H9 (cell line): ENCODE data around the gene ATP2B2. TPM values are rescaled to one million over a fixed set of nuclear protein-coding genes. Genes with fewer than 3 reads are reported as not detected.

Source experiments
- DNase-seq: peaks from one replicate; pipeline ENCODE4 v3.0.0-alpha.2; 2017
- H2AFZ ChIP-seq: one replicate; pipeline ENCODE4 v1.6.1; 2013; ENCODE audit warnings: mild to moderate bottlenecking, low read length, control low read depth, moderate library complexity
- H2AK5ac ChIP-seq: 2 replicates; pipeline ENCODE4 v1.6.1; 2013; ENCODE audit warnings: low read length, control low read depth, mixed read lengths; ENCODE audit not compliant: insufficient read length
- H2BK120ac ChIP-seq: one replicate; pipeline ENCODE4 v1.6.1; 2013; ENCODE audit warnings: low read depth, mild to moderate bottlenecking, low read length, control low read depth, inconsistent platforms; ENCODE audit not compliant: poor library complexity, severe bottlenecking
- H2BK12ac ChIP-seq: 2 replicates; pipeline ENCODE4 v1.6.1; 2013; ENCODE audit warnings: low read length, control low read depth, mixed read lengths, low read depth; ENCODE audit not compliant: insufficient read length
- H2BK15ac ChIP-seq: 2 replicates; pipeline ENCODE4 v1.6.1; 2013; ENCODE audit warnings: low read depth, low read length, control low read depth
- H2BK20ac ChIP-seq: one replicate; pipeline ENCODE4 v1.6.1; 2013; ENCODE audit warnings: low read depth, mild to moderate bottlenecking, low read length, control low read depth, inconsistent platforms; ENCODE audit not compliant: poor library complexity, severe bottlenecking
- H2BK5ac ChIP-seq: 2 replicates; pipeline ENCODE4 v1.6.1; 2013; ENCODE audit warnings: low read length, control low read depth, mixed read lengths; ENCODE audit not compliant: insufficient read length
- H3K14ac ChIP-seq: 2 replicates; pipeline ENCODE4 v1.6.1; 2013; ENCODE audit warnings: low read length, control low read depth; ENCODE audit not compliant: insufficient read depth
- H3K18ac ChIP-seq: 2 replicates; pipeline ENCODE4 v1.6.1; 2013; ENCODE audit warnings: low read depth, mild to moderate bottlenecking, mixed read lengths, low read length, control low read depth; ENCODE audit not compliant: insufficient read length
- H3K23ac ChIP-seq: 2 replicates; pipeline ENCODE4 v1.6.1; 2013; ENCODE audit warnings: low read length, control low read depth, mixed read lengths, low read depth; ENCODE audit not compliant: insufficient read length
- H3K23me2 ChIP-seq: 2 replicates; pipeline ENCODE4 v1.6.1; 2013; ENCODE audit warnings: low read depth, mild to moderate bottlenecking, mixed read lengths, low read length, control low read depth; ENCODE audit not compliant: insufficient read length, poor library complexity, severe bottlenecking
- H3K27ac ChIP-seq: 2 replicates; pipeline ENCODE4 v1.5.1; 2013; ENCODE audit warnings: low read length, control low read depth, mixed read lengths, low read depth; ENCODE audit not compliant: insufficient read length
- H3K27me3 ChIP-seq: 2 replicates; pipeline ENCODE4 v1.6.1; 2013; ENCODE audit warnings: low read length, control low read depth, inconsistent platforms; ENCODE audit not compliant: insufficient read depth
- H3K4ac ChIP-seq: 2 replicates; pipeline ENCODE4 v1.6.1; 2013; ENCODE audit warnings: low read depth, mild to moderate bottlenecking, control low read depth, inconsistent platforms, low read length, moderate library complexity
- H3K4me1 ChIP-seq: 2 replicates; pipeline ENCODE4 v1.6.1; 2013; ENCODE audit warnings: low read length, control low read depth, inconsistent platforms; ENCODE audit not compliant: insufficient read depth
- H3K4me2 ChIP-seq: 2 replicates; pipeline ENCODE4 v1.6.1; 2013; ENCODE audit warnings: low read length, control low read depth, mixed read lengths; ENCODE audit not compliant: insufficient read length, insufficient read depth
- H3K56ac ChIP-seq: 2 replicates; pipeline ENCODE4 v1.6.1; 2013; ENCODE audit warnings: low read depth, mild to moderate bottlenecking, mixed read lengths, low read length, control low read depth; ENCODE audit not compliant: insufficient read length
- H3K79me1 ChIP-seq: 2 replicates; pipeline ENCODE4 v1.6.1; 2013; ENCODE audit warnings: low read depth, mild to moderate bottlenecking, moderate library complexity, low read length, control low read depth, inconsistent platforms; ENCODE audit not compliant: insufficient read depth, poor library complexity, severe bottlenecking
- H3K79me2 ChIP-seq: 2 replicates; pipeline ENCODE4 v1.6.1; 2013; ENCODE audit warnings: low read length, control low read depth, inconsistent platforms; ENCODE audit not compliant: insufficient read depth
- H3K9ac ChIP-seq: 2 replicates; pipeline ENCODE4 v1.6.1; 2013; ENCODE audit warnings: low read length, control low read depth, mixed read lengths; ENCODE audit not compliant: insufficient read length; ENCODE audit errors: extremely low read depth
- H3K9me3 ChIP-seq: one replicate; pipeline ENCODE4 v1.6.1; 2013; ENCODE audit warnings: low read depth, low read length, inconsistent platforms; ENCODE audit not compliant: control insufficient read depth
- H3T11ph ChIP-seq: one replicate; pipeline ENCODE4 v1.6.1; 2013; ENCODE audit warnings: mild to moderate bottlenecking, low read length, control low read depth, inconsistent platforms
- H4K20me1 ChIP-seq: one replicate; pipeline ENCODE4 v1.6.1; 2013; ENCODE audit not compliant: control insufficient read depth, insufficient read length, insufficient read depth
- H4K5ac ChIP-seq: 2 replicates; pipeline ENCODE4 v1.6.1; 2013; ENCODE audit warnings: low read depth, mild to moderate bottlenecking, mixed read lengths, low read length, control low read depth; ENCODE audit not compliant: insufficient read length
- H4K8ac ChIP-seq: replicated peaks from 2 replicates; pipeline ENCODE4 v1.6.1; 2013; ENCODE audit warnings: low read length, control low read depth, mixed read lengths, low read depth; ENCODE audit not compliant: insufficient read length
- H4K91ac ChIP-seq: 2 replicates; pipeline ENCODE4 v1.6.1; 2013; ENCODE audit warnings: low read depth, mild to moderate bottlenecking, moderate library complexity, mixed read lengths, low read length, control low read depth; ENCODE audit not compliant: insufficient read length
- H3K27ac Mint-ChIP-seq, 3 experiments: 2 replicates in 2 of 3; 3 replicates in 1 of 3; pipeline ENCODE4 v1.8.0; 2020 to 2021; ENCODE audit warnings: mixed read lengths in 3 of 3, mild to moderate bottlenecking in 1 of 3, moderate library complexity in 1 of 3
- H3K27me3 Mint-ChIP-seq: 2 replicates; pipeline ENCODE4 v1.8.0; 2021; ENCODE audit warnings: low read depth, mild to moderate bottlenecking, moderate library complexity, mixed read lengths
- H3K36me3 Mint-ChIP-seq, 3 experiments: 2 replicates in 2 of 3; 3 replicates in 1 of 3; pipeline ENCODE4 v1.8.0; 2020 to 2021; ENCODE audit warnings: low read depth in 3 of 3, mixed read lengths in 3 of 3; ENCODE audit not compliant: insufficient read depth in 1 of 3
- H3K4me1 Mint-ChIP-seq, 2 experiments: 2 replicates each; pipeline ENCODE4 v1.8.0; 2020; ENCODE audit warnings: mixed read lengths in 2 of 2
- H3K4me3 Mint-ChIP-seq, 2 experiments: 2 replicates in 1 of 2; 3 replicates in 1 of 2; pipeline ENCODE4 v1.8.0; 2020 to 2021; ENCODE audit warnings: mild to moderate bottlenecking in 2 of 2, mixed read lengths in 2 of 2, moderate library complexity in 1 of 2
- H3K9me3 Mint-ChIP-seq, 2 experiments: 2 replicates in 1 of 2; 3 replicates in 1 of 2; pipeline ENCODE4 v1.8.0; 2020; ENCODE audit warnings: mild to moderate bottlenecking in 2 of 2, mixed read lengths in 2 of 2, moderate library complexity in 1 of 2
- CTCF ChIP-seq: fragments of 200-600 bp; sonication (generic); conservative IDR thresholded peaks from 3 replicates; pipeline ENCODE4 v1.8.0; 2021; ENCODE audit warnings: antibody characterized with exemption, mild to moderate bottlenecking
- WGBS: extraction: QIAGEN DNeasy Blood & Tissue Kit; methylation state at CpG from one replicate; pipeline ENCODE4 v1.1.7; 2013; ENCODE audit warnings: missing lambda C conversion rate, low lambda C conversion rate, mixed read lengths; ENCODE audit not compliant: insufficient read length; ENCODE audit errors: extremely low coverage; 5-methylcytosine and 5-hydroxymethylcytosine counted together
- total RNA-seq: library from RNA; stranded (reverse); gene quantifications from 2 replicates; pipeline ENCODE4 v1.2.1, GENCODE V29; 2021

Gene ATP2B2
- total RNA-seq, 1 experiment from 2014 or later: 0.33 TPM

GRCh38 chr3:10405816-10406215 lies 99.6 kb downstream of the ATP2B2 start:
- TF ChIP-seq CTCF: no peak
- Histone ChIP-seq H4K20me1 (no peaks in the 10 kb centered on the region), H3K79me2 (no peaks in the 10 kb centered on the region), H3K4ac (no peak overlapping the region), H3K23me2 (no peaks in the 10 kb centered on the region), H3K18ac (no peak overlapping the region), H2BK5ac (no peak overlapping the region), H3K4me2 (no peak overlapping the region), H4K5ac (no peak overlapping the region), H4K91ac (no peak overlapping the region), H3K23ac (no peak overlapping the region), H4K8ac (no peak overlapping the region), H3K9me3 (no peaks in the 10 kb centered on the region), H3K14ac (no peak overlapping the region), H3K4me1 (no peaks in the 10 kb centered on the region), H2BK12ac (no peak overlapping the region), H3T11ph (no peak overlapping the region), H2AFZ (no peak overlapping the region), H3K27ac (no peak overlapping the region), H2BK120ac (no peak overlapping the region), H2BK15ac (no peak overlapping the region), H3K79me1 (no peaks in the 10 kb centered on the region), H3K27me3 (no peaks in the 10 kb centered on the region), H3K56ac (no peak overlapping the region), H2BK20ac (no peak overlapping the region), H2AK5ac (no peak overlapping the region), H3K9ac (no peak overlapping the region)
- no peak for DNase-seq
- H3K36me3 Mint-ChIP-seq: no peaks in the 10 kb centered on the region
- H3K4me1 Mint-ChIP-seq: peaks cover 0 to 6% of the 10 kb centered on the region in 2 experiments; a peak in 2 of 4 replicates
- no peaks in the 10 kb centered on the region for H3K27me3 Mint-ChIP-seq
- no peak overlapping the region for H3K4me3 Mint-ChIP-seq
- no CpG with 5 or more reads among the region's 1 CpG for WGBS
- no peaks in the 10 kb centered on the region for H3K9me3 Mint-ChIP-seq
- H3K27ac Mint-ChIP-seq: no peak overlapping the region; a peak in 1 of 7 replicates
